GM04504 (cell line): ENCODE measurements around the gene BEND7.
"Not testable (repeated sequence)": the region's sequence is repeated elsewhere in the genome, so short reads cannot be mapped to it uniquely, and the experiment has no call there.

Experiments used
- DNase-seq: peaks from one replicate; pipeline ENCODE4 v3.0.0-alpha.2; 2012; ENCODE audit warnings: low read depth

Gene BEND7

DNA sequence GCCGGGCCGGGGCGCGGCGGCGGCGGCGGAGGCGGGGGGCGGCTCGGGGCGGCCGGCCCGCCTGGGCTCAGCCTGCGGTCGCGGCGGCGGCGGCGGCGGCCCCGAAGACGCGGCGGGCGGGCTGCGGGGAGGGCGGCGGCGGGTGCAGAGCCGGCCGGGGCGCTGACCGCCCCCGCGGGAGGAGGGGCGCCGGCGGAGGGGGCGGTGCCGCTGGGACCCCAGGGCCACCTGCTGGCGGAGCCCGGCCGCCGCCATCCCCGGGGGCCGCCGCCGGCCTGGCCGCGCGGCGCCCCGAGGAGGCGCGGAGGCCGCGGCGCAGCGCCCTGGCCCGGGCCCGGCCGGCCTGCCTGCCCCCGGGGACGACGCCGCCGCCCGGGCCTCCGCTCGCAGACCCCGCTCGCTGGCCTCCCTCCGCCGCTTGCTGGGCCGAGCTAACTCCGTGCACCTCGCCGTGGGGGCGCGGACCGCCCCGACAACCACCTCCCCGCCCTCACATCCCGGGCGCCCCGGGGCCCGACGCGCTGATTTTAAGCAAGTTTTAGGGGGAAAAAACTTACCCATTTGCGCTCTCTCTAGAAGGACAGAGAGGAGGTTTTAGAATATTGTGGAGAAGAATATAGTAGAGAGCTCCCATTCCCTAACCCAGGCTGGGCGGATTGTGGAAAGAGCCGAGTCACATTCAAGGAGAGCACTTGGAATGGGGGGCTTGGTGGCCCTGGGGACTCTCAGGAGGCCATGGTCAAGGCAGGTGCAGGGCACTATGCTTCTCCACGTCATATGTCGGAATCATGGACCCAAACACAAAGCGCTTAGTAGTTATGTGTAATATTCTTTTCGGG lies at the start of gene BEND7:
Gene BEND7 (minus strand): TSS at position 140 of the 839 bp plus-strand sequence. CDS start 481 bp downstream, outside the sequence.
- no peak for DNase-seq

- DNase-seq: no peak
These were observed 45.1 kb upstream of the BEND7 start for GRCh38 chr10:13573960-13574359.

- no peak for DNase-seq
These were observed 42.7 kb upstream of the BEND7 start for GRCh38 chr10:13571541-13571940.

DNA sequence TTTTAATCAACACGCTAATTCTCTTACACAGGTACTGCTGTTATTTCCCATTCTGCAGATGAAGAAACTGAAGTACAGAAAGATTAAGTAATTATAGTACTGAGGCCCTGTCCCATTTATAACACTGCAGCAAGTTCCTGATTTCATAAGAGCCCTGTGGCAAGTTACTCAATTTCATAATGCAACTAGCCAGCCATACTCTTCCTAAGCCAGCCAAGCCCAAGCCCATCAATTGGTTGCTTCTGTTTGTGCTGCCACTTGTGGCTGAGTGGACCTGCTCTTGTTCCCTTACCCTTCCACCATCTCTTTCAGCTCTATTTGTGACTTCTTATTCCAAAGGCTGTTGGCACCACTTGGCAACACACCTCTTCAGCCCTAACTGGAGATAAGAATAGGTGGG lies 38.2 kb upstream of the BEND7 start:
- DNase-seq: no peak

DNA sequence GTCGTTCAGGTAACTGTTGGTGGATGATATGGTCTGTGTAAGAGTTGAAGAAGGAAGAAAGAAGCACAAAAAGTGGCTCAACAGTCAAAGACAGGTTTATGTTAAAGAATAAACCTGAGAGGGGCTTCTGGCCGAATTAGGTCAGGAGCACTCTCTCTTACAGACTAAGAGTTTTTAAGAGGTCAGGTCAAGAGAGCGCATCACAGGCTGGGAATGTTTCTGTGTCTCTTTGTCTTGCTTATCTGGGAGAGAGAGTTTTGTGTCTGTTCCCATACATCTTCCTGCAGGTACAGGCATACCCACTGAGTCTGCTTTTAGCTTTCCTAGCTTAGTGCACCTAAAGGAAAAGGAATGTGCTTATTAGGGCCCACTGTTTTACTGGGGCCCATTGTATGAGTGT lies 35.8 kb upstream of the BEND7 start:
- DNase-seq: no peak

DNA sequence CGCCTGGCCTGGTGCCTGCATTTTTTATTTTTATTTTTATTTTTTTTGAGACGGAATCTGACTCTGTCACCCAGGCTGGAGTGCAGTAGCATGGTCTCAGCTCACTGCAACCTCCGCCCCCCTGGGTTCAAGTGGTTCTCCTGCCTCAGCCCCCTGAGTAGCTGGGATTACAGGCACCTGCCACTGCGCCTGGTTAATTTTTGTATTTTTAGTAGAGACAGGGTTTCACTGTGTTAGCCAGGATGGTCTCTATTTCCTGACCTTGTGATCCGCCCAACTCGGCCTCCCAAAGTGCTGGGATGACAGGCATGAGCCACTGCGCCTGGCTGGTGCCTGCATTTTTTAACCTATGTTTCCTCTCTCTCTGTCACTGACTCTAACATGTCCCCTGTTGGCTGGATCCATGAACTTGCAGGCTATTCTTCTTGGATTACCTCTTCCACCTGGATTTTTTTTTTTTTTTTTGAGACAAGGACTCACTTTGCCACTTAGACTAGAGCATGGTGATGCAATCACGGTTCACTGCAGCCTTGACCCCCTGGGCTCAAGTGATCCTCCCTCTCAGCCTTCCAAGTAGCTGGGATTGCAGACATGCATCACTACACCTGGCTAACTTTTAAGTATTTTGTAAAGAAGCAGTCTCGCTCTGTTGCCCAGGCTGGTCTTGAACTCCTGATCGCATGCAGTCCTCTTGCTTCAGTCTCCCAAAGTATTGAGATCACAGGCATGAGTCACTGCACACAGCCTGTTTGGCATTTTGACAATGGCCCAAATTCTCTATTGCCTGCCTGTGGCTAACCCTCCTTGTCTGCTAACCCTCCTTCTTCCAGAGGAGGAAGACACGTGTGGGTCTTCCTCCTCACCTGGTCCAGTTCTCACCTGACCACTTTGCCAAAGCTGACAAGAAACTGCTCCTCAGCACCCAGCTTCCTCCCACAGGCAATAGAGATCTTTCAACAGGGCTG lies 34.9 kb upstream of the BEND7 start:
- DNase-seq: no peak

GRCh38 chr10:13560597-13560996 lies 31.8 kb upstream of the BEND7 start:
- no peak for DNase-seq

DNA sequence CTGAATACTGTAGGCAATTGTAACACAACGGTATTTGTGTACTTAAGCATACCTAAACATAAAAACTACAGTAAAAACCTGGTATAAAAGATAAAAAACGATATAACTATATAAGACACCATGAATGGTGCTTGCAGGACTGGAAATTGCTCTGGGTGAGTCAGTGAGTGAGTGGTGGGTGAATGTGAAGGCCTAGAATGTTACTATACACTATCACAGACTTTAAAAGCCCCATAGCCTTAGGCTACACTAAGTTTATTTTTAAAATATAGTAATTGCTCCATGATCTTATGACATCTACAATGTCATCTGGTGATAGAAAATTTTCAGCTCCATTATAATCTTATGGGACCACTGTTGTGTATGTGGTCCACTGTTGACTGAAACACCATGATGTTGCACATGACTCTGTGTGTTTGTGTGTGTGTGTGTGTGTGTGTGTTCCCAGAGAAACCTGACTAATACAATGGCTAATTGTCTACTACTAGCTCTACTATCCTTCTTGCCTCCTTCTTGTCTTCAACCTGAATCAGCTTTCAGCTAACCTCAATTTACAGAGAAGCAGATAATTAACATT lies 30.4 kb upstream of the BEND7 start:
- no peak for DNase-seq

GRCh38 chr10:13555884-13556510 lies 27.2 kb upstream of the BEND7 start:
- DNase-seq: no peak

GRCh38 chr10:13550802-13551201 lies 22.0 kb upstream of the BEND7 start:
- no peak for DNase-seq

DNA sequence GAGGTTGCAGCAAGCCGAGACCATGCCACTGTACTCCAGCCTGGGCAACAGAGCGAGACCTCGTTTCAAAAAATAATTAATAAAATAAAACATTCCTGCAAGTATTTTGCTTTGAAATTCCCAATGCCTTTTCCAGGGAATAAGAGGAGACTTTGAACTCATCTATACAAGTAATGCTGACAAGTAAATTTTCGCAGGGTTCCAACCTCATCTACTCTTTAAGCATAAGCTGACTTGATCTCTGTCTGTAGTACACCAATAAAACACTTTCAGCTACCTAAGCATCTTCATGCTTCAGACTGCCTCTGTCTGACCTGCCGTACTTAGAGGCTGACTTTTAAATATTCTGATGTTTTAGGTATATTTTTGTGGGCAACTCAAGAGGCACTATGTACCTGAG lies 13.7 kb upstream of the BEND7 start:
- DNase-seq: no peak

DNA sequence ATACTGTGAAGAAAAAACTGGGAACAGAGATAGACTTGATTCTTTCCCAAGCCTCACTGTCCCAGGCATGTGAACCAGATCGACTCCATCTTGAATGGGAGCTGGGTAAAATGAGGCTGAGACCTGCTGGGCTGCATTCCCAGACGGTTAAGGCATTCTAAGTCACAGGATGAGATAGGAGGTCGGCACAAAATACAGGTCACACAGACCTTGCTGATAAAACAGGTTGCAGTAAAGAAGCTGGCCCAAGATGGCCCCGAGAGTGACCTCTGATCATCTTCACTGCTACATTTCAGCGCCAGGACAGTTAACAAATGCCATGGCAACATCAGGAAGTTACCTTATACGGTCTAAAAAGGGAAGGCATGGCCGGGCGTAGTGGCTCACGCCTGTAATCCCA lies 9.2 kb upstream of the BEND7 start:
- DNase-seq: not testable (repeated sequence)

DNA sequence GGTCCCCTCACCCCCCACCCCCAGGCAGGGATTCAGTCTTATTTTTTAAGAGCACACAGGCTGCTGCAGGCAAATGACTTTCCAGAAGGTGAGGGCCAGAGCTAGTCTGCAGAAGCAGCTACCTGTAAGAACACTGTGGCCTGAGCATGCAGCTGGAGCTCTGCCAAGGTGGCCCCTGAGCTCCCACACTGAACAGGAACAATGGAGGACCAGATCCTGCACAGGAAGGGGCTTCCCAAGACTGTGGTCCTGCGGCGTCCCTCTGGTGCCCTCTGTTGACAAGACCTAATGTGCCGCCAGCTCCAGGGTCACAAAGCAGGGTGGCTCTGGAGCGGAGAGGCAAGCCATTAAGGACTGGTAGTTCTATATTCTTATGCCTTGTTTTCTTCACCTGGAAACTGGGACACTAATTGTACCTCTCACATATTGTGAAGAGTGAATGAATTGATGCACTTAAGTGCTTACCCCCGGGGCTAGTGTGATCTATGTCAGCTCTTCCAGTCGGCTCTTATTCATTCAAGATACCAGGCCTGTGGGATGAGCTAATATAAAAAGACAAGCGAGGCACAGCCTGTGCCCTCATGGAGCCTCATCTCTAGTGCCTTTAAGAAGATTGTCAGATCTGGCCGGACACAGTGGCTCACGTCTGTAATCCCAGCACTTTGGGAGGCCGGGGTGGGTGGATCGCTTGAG lies 8.0 kb upstream of the BEND7 start:
- DNase-seq: no peak

DNA sequence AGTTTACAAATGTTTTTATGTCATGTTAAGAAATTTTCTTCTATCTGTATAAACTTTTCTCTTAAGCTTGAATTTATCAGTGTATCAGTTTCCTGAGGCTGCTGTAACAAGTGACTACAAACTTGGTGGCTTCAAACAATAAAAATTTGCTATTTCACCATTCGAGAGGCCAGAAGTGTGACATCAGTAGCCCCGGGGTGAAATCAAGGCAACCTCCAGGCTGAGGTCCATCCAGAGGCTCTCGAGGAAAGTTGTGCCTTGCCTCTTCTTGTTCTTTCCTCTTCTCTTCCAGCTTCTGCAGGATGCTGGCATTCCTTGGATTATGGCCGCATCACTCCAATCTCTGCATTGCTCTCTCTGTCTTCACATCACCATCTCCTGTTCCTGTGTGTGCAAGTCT lies 6.5 kb upstream of the BEND7 start:
- DNase-seq: no peak

DNA sequence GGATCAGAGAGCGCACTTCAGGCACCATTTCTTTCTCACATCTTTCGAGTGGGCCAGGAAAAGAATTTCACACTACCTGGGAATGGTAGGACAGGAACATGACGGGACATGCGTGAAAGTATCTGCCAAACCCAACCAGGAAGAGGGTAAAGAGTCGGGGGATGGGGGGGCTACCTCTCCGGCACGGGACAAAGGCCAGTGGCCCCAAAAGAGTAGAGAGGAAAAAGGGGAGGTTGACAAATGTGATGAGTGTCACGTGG lies 830 bp upstream of the BEND7 start:
- DNase-seq: no peak

DNA sequence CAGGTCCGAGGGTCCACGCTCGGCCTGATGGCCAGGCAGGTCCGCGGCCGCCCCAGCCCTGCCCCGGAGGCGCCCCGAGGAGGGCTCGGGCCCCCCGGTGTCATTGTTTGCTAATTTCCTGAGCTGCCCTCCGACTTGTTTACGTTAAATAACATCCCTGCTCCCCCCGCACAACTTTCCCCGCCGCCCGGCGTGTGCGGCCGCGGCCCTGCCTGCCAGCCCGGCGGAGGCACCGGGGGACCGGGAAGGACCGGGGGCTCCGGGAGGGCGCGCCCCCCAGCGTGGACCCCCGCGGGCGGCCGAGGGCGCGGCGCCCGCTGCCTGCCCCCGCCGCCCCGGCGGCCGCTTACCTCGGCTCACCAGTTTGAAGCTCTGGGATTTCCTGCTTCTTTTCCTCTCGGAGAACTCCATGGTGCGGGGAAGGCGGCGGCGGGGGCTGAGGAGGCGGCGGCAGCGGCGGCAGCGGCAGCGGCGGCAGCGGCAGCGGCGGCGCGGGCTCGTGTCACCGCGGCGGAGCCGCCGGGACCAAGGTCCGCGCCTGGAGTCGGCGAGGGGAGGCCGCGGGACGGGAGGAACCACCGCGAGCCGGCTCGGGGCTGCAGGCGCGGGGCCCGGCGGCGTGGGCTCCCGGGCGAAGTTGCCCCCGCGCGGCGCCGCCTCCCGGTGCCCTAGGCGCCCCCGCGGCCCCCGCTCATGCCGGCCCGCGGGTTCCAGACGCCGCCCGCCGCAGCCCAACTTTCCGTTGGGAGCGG lies 515 bp downstream of the BEND7 start:
- DNase-seq: no peak

DNA sequence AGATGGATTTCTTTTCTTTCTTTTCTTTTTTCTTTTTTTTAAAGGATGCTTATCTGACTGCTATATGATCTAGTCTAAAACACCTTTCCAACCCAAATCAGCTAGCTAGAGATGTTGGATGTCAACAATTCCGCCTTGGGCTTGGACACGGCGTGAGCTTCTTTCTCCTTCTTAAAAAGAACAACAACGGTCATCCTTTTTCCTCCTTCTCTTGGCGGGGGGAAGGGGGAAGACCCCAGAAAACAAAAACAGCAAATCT lies 1.0 kb downstream of the BEND7 start:
- DNase-seq: no peak

DNA sequence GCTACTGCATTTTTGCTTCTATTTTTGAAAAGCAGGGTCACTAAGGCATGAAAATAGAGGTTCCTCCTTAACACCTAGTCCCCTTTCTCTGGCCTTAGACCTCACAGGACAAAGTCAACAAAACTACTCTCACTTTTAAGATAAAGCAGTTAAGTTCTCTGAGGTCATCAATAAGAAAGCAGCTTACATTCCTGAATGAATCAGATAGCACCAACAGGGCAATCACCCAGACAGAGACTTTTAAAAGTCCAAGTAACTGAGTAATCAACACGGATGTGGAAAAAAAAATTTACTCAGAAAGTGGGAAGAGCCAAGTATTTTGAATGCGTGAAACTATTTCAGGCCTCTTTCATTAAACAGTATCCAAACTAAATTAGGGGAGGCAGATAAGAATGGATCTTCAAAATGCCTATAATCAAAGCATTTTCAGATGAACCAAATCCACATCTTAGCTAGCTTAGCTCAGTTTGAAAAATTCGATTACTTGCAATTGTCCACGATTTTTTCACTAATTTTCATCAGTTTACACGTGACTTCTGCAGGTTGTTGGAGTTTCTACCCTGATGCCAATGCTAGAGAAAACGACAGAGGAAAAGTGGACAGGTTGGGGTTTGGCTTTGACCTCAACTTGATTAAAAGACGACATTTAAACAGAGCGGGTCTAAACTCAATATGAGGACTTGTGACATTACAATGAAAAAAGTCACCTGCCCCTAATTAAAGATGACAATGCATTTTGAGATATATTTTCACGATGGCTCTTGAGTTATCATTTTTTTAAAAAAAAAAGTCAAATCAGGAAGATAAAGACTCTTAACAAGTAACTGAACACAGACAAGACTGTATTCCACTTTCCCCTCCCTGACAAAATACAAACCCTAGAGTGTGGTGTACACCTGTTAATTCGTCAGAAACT lies 1.6 kb downstream of the BEND7 start:
- peak; percentile 46 for DNase-seq

DNA sequence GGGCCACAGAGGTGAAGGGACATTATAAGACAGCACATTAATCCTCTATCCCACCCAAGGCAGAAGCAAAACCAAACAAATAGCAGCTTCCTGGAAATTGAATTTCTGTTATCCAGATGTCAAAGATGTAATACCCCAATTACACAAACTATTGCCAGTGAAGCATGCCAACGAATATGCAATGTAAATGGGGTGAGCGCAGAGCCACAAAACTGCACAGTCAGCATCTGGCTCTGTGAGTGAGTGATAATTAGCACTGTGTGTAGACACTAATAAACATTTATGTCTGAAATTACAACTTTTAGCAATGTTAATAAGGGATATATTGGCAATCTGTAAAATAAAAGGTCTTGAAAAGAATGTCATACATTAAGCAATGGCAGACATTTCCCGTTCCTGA lies 3.2 kb downstream of the BEND7 start:
- DNase-seq: no peak

GRCh38 chr10:13521026-13521425 lies 7.8 kb downstream of the BEND7 start:
- DNase-seq: no peak
